Parathyroid adenoma (tissue), 2 donors: ENCODE results near the gene KRTAP3-2.
"Not testable (repeated sequence)": the region's sequence is repeated elsewhere in the genome, so short reads cannot be mapped to it uniquely, and the experiment has no call there.

Experiments used
- H2AFZ ChIP-seq: fragments of 300-600 bp; sonication (generic); one replicate; pipeline ENCODE4 v1.7.0; 2017; ENCODE audit warnings: antibody characterized with exemption, mild to moderate bottlenecking
- H3K27ac ChIP-seq: fragments of 300-600 bp; sonication (generic); one replicate; pipeline ENCODE4 v1.7.0; 2017
- H3K27me3 ChIP-seq: fragments of 300-600 bp; sonication (generic); one replicate; pipeline ENCODE4 v1.7.0; 2017; ENCODE audit warnings: low read length; ENCODE audit not compliant: control insufficient read depth, insufficient read depth
- H3K36me3 ChIP-seq: fragments of 300-600 bp; sonication (generic); one replicate; pipeline ENCODE4 v1.7.0; 2017; ENCODE audit warnings: low read length; ENCODE audit not compliant: control insufficient read depth, insufficient read depth
- H3K4me1 ChIP-seq: fragments of 300-600 bp; sonication (generic); one replicate; pipeline ENCODE4 v1.7.0; 2017; ENCODE audit warnings: control low read depth
- H3K4me2 ChIP-seq: fragments of 300-600 bp; sonication (generic); one replicate; pipeline ENCODE4 v1.7.0; 2017; ENCODE audit warnings: low read length
- H3K4me3 ChIP-seq: fragments of 300-600 bp; sonication (generic); one replicate; pipeline ENCODE4 v1.7.0; 2017; ENCODE audit warnings: low read depth, low read length
- H3K79me2 ChIP-seq: fragments of 300-600 bp; sonication (generic); one replicate; pipeline ENCODE4 v1.7.0; 2017; ENCODE audit warnings: control low read depth
- H3K9ac ChIP-seq: fragments of 300-600 bp; sonication (generic); one replicate; pipeline ENCODE4 v1.7.0; 2017; ENCODE audit warnings: mild to moderate bottlenecking
- H3K9me3 ChIP-seq: fragments of 300-600 bp; sonication (generic); one replicate; pipeline ENCODE4 v1.7.0; 2017; ENCODE audit warnings: low read length; ENCODE audit not compliant: control insufficient read depth
- TF ChIP-seq, protein P1 (sequence below): fragments of 300-600 bp; sonication (generic); IDR thresholded peaks from one replicate; pipeline ENCODE4 v1.7.0; 2017; ENCODE audit warnings: antibody characterized with exemption, mild to moderate bottlenecking
- donor health status: primary hyperparathyroidism.

KRTAP3-2 gene

DNA sequence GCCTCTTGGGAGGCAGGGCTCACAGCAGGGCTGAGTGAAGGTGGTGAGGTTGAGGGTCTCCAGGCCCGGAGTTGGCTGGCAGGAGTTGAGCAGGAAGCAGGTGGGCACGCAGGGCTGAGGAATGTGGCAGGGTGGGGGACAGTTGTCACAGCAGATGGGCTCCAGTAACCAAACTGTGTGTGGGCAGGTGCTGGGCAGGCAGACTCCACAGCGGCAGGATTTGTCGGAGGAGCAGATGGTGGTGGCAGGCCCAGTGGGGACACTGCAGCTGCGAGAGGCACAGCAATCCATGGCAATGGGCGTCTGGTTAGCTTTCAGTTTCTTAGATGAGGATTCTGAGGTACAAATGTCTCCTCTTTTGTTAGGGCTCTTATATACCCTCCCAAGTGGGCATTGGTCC lies at the start of gene KRTAP3-2:
TSS of gene KRTAP3-2 (minus strand) at position 344 of the 400 bp plus-strand sequence. CDS start at position 291, 53 bp downstream.
- H3K9me3 ChIP-seq, H3K79me2 ChIP-seq, H3K4me2 ChIP-seq, H3K4me3 ChIP-seq, H3K9ac ChIP-seq, H3K27me3 ChIP-seq, H3K4me1 ChIP-seq, H3K27ac ChIP-seq, H2AFZ ChIP-seq, H3K36me3 ChIP-seq: not testable (repeated sequence)

DNA sequence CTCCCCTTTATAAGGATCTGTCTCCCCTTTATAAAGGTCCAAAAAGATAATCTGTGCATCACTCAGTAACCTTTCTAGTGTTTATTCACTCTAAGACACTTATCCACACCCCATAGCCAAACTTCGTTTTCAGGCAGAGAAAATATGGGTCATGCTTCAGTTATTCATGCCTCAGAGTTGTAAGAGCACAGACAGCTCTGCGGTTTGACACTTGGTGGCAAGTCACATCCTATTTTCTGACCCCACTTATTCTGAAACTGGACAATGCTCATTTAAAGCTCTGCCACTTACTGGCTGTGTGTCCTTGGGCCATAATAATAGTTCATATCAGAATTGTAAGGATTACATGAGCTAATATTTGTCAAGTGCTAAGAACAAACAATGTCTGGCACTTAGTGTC lies 49.4 kb upstream of the KRTAP3-2 start:
- H3K4me3 ChIP-seq = no peak overlapping the region

DNA sequence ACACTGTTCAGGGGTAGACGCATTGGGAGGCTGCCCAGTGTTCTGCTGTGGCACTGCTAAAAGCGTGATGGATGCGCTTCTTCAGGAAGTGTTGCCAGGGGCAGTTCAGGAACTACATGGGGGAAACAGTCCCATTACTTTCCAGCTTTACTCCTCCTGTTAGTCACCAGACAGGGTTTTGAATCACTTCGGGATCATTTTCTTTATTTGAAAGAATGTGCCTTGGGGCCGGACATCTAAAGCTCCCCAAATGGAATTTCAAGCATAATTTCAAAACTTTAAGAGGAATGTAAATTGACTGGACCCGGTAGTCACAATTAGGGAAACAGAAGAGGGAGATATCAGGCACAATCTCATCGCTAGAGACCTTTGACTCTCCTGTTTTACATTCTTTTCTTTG lies 48.7 kb upstream of the KRTAP3-2 start:
- no peak overlapping the region for H3K4me2 ChIP-seq
- H3K9me3 ChIP-seq = no peaks in the 10 kb centered on the region
- H3K27me3 ChIP-seq = peaks cover 4% of the 10 kb centered on the region
- no peaks in the 10 kb centered on the region for H3K4me1 ChIP-seq
- no peak overlapping the region for H2AFZ ChIP-seq
- no peak overlapping the region for H3K27ac ChIP-seq
- TF ChIP-seq, protein P1, sequence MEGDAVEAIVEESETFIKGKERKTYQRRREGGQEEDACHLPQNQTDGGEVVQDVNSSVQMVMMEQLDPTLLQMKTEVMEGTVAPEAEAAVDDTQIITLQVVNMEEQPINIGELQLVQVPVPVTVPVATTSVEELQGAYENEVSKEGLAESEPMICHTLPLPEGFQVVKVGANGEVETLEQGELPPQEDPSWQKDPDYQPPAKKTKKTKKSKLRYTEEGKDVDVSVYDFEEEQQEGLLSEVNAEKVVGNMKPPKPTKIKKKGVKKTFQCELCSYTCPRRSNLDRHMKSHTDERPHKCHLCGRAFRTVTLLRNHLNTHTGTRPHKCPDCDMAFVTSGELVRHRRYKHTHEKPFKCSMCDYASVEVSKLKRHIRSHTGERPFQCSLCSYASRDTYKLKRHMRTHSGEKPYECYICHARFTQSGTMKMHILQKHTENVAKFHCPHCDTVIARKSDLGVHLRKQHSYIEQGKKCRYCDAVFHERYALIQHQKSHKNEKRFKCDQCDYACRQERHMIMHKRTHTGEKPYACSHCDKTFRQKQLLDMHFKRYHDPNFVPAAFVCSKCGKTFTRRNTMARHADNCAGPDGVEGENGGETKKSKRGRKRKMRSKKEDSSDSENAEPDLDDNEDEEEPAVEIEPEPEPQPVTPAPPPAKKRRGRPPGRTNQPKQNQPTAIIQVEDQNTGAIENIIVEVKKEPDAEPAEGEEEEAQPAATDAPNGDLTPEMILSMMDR = no peak
- H3K4me3 ChIP-seq = no peak overlapping the region
- H3K36me3 ChIP-seq = no peaks in the 10 kb centered on the region
- no peaks in the 10 kb centered on the region for H3K79me2 ChIP-seq
- no peak overlapping the region for H3K9ac ChIP-seq

More for the DNA sequence above, 49.4 kb upstream of the KRTAP3-2 start:
- TF ChIP-seq, protein P1 = no peak
- no peak overlapping the region for H3K4me2 ChIP-seq
- H3K9ac ChIP-seq = no peak overlapping the region
- no peaks in the 10 kb centered on the region for H3K36me3 ChIP-seq
- no peaks in the 10 kb centered on the region for H3K4me1 ChIP-seq
- H3K79me2 ChIP-seq = no peaks in the 10 kb centered on the region
- no peak overlapping the region for H3K27ac ChIP-seq
- H3K9me3 ChIP-seq = no peaks in the 10 kb centered on the region
- H2AFZ ChIP-seq = no peak overlapping the region
- H3K27me3 ChIP-seq = peaks cover 4% of the 10 kb centered on the region

DNA sequence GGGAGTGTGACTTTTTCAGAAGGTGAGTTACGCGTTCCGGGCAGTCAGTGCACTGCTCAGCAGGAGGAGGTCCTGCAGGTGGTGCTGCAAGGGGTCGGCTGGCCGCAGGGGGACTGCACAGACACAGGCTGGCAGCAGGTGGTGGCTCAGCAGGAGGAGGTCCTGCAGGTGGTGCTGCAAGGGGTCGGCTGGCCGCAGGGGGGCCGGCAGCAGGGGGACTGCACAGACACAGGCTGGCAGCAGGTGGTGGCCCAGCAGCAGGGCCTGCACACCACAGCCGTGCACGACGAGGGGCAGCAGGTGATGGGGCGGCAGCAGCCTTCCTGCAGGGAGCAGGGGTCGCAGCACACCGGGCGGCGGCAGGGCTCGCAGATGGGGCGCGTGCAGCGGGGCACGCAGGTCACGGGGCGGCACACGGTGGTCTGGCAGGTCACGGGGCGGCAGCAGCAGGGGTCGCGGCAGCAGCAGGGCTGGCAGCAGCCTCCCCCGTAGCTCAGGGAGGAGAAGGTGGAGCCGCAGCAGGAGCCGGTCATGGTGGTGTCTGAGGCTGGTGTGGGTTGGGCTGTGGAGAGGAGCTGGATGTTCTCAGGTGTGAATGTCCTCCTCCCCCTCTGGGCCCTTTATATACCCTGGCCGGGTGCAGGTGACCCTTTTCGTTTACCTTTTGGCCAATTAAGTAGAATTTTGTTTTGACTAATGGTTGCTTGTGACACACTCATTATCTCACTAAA lies 47.2 kb upstream of the KRTAP3-2 start, which contains the start of gene KRTAP2-1:
TSS of gene KRTAP2-1 (minus strand) at position 582 of the 731 bp plus-strand sequence. CDS start at position 533, 49 bp downstream.
- not testable (repeated sequence) for H3K36me3 ChIP-seq, H3K4me2 ChIP-seq, H3K27me3 ChIP-seq, H3K4me1 ChIP-seq, H3K9me3 ChIP-seq, H3K4me3 ChIP-seq, H3K9ac ChIP-seq, H2AFZ ChIP-seq, H3K27ac ChIP-seq, H3K79me2 ChIP-seq

DNA sequence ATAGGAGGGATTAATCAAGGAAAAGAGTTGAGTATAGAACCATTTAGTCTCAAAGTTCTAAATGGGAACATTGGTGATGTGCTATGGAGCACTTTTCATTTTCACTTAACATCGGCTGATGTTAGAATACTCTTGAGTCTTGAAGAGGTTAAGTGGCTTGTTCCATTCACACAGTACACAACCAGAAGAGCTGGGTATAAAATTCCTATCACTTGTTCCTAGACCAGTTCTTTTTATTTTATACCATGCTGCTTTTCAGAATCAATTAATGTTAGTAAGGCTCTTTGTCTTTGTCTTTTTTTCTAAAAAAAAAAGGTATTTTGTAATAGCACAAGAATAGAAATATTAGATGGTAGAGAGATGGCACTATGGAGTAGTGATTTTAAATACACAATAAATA lies 43.2 kb upstream of the KRTAP3-2 start:
- Histone ChIP-seq H3K4me2 (no peak overlapping the region), H3K27me3 (no peaks in the 10 kb centered on the region), H3K4me1 (no peaks in the 10 kb centered on the region), H3K27ac (no peak overlapping the region), H3K36me3 (no peaks in the 10 kb centered on the region), H3K9ac (no peak overlapping the region), H3K79me2 (no peaks in the 10 kb centered on the region), H3K9me3 (no peaks in the 10 kb centered on the region), H3K4me3 (no peak overlapping the region), H2AFZ (no peak overlapping the region)
- TF ChIP-seq, protein P1 = no peak

DNA sequence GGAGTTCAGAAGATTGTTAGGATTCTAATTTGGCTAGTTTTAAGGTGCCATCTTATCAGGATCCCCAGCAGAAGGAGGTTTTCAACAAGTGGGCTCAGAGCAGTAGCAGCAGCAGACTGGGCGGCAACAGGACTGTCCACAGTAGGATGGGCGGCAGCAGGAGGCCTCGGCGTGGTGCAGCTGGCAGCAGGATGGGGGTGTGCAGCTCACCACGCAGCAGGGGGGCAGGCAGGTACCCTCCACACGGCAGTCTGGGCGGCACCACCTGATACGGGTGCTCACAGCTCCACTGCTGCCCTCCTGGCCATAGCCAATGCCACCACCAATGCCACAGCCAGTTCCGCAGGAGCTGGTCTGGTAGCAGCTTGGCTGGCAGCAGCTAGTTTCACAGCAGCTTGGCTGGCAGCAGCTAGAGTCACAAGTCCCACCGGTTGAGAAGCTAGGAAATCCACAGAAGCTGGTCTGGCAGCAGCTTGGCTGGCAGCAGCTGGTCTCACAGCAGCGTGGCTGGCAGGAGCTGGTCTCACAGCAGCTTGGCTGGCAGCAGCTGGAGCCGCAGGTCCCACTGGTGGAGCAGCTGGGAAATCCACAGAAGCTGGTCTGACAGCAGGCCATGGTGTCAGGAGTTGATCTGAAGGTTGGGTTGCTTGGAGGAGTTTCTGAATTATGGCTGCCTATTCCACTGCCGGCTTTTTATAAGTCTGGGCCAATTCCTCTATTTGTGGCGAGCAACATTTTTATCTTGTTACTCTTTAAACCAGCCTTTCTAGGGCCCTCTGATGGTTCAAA lies 41.3 kb upstream of the KRTAP3-2 start, which contains the start of gene KRTAP1-1:
TSS of gene KRTAP1-1 (minus strand) at position 668 of the 789 bp plus-strand sequence. CDS start at position 615, 53 bp downstream.
- not testable (repeated sequence) for H3K36me3 ChIP-seq

More for the DNA sequence above, 41.3 kb upstream of the KRTAP3-2 start, which contains the start of gene KRTAP1-1:
- H3K4me1 ChIP-seq, H3K9ac ChIP-seq, H3K9me3 ChIP-seq, H3K27me3 ChIP-seq, H3K4me3 ChIP-seq, H3K4me2 ChIP-seq, H2AFZ ChIP-seq, H3K79me2 ChIP-seq, H3K27ac ChIP-seq: not testable (repeated sequence)
